HG03457 (cell line): ENCODE measurements around the gene CEP95.
"Not testable (repeated sequence)": the region's sequence is repeated elsewhere in the genome, so short reads cannot be mapped to it uniquely, and the experiment has no call there.

Experiments
- ATAC-seq: cut with Tn5 transposase; IDR thresholded peaks from one replicate; pipeline ENCODE4 v1.9.1; 2021; ENCODE audit warnings: moderate number of reproducible peaks; ENCODE audit not compliant: unreplicated experiment

The CEP95 gene

GRCh38 chr17:64572682-64573154 is 65.9 kb downstream of the CEP95 start:
- ATAC-seq: no peak

- ATAC-seq: no peak
Observed at GRCh38 chr17:64573214-64573613, 66.4 kb downstream of the CEP95 start.

- ATAC-seq: no peak
Observed at GRCh38 chr17:64574646-64575045, 67.9 kb downstream of the CEP95 start.

GRCh38 chr17:64575431-64575830 is 68.7 kb downstream of the CEP95 start:
- no peak for ATAC-seq

- not testable (repeated sequence) for ATAC-seq
Observed at GRCh38 chr17:64577025-64577424, 70.2 kb downstream of the CEP95 start.

GRCh38 chr17:64579917-64580316 is 73.1 kb downstream of the CEP95 start:
- no peak for ATAC-seq

- no peak for ATAC-seq
Observed at GRCh38 chr17:64580384-64581315, 73.9 kb downstream of the CEP95 start.

GRCh38 chr17:64583038-64583437 is 76.3 kb downstream of the CEP95 start:
- ATAC-seq: no peak

GRCh38 chr17:64585146-64585545 is 78.4 kb downstream of the CEP95 start:
- no peak for ATAC-seq
